ENCODE data around the gene NTSR1.

NTSR1 gene

GRCh38 chr20:62782893-62783278, 74.2 kb downstream of the NTSR1 start:
- no peak for DNase-seq (ENCODE audit: low read depth)
- no peak overlapping the region for H3K4me3 ChIP-seq (ENCODE audit: low read length)
- TF ChIP-seq, protein P1, sequence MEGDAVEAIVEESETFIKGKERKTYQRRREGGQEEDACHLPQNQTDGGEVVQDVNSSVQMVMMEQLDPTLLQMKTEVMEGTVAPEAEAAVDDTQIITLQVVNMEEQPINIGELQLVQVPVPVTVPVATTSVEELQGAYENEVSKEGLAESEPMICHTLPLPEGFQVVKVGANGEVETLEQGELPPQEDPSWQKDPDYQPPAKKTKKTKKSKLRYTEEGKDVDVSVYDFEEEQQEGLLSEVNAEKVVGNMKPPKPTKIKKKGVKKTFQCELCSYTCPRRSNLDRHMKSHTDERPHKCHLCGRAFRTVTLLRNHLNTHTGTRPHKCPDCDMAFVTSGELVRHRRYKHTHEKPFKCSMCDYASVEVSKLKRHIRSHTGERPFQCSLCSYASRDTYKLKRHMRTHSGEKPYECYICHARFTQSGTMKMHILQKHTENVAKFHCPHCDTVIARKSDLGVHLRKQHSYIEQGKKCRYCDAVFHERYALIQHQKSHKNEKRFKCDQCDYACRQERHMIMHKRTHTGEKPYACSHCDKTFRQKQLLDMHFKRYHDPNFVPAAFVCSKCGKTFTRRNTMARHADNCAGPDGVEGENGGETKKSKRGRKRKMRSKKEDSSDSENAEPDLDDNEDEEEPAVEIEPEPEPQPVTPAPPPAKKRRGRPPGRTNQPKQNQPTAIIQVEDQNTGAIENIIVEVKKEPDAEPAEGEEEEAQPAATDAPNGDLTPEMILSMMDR (IDR thresholded peaks at IDR 0.05; ENCODE audit: insufficient read depth, low read depth, low read length, missing control alignments), result no peak

GRCh38 chr20:62784497-62784896, 75.9 kb downstream of the NTSR1 start:
- H3K4me3 ChIP-seq (ENCODE audit: low read length), result no peak overlapping the region
- no peak for DNase-seq (ENCODE audit: low read depth)
- TF ChIP-seq, protein P1 (IDR thresholded peaks at IDR 0.05; ENCODE audit: insufficient read depth, low read depth, low read length, missing control alignments), result no peak

DNA sequence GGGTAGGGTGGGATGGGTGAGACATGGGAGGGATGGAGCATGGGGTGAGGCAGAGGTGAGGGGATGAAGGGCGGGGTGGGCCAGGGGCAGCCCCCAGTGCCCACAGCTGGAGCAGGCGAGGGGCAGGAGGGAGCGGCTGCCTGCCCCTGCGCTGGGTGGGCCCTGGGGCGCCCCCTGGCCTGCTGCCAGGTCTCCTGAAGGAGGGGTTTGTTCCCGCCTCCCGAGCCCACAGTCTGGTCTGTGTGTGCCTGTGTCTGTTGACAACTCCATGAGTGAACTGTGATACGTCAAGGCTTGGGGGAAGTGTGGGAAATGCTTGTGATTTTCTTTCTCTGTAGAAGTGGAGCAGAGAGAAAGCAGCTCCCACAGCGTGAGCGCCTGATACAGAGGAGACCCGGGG, 76.8 kb downstream of the NTSR1 start:
- no peak overlapping the region for H3K4me3 ChIP-seq (ENCODE audit: low read length)
- TF ChIP-seq, protein P1 (IDR thresholded peaks at IDR 0.05; ENCODE audit: insufficient read depth, low read depth, low read length, missing control alignments), result no peak
- DNase-seq (ENCODE audit: low read depth), result no peak

- DNase-seq (ENCODE audit: low read depth), result no peak
- H3K4me3 ChIP-seq (ENCODE audit: low read length), result no peak overlapping the region
- TF ChIP-seq, protein P1 (IDR thresholded peaks at IDR 0.05; ENCODE audit: insufficient read depth, low read depth, low read length, missing control alignments), result no peak
Observed at GRCh38 chr20:62786157-62786556, 77.5 kb downstream of the NTSR1 start.

- no peak for DNase-seq (ENCODE audit: low read depth)
- TF ChIP-seq, protein P1 (IDR thresholded peaks at IDR 0.05; ENCODE audit: insufficient read depth, low read depth, low read length, missing control alignments), result no peak
- no peak overlapping the region for H3K4me3 ChIP-seq (ENCODE audit: low read length)
Observed at GRCh38 chr20:62787321-62787720, 78.7 kb downstream of the NTSR1 start.

GRCh38 chr20:62787866-62788265, 79.2 kb downstream of the NTSR1 start:
- no peak overlapping the region for H3K4me3 ChIP-seq (ENCODE audit: low read length)
- DNase-seq (ENCODE audit: low read depth), result no peak
- TF ChIP-seq, protein P1 (IDR thresholded peaks at IDR 0.05; ENCODE audit: insufficient read depth, low read depth, low read length, missing control alignments), result no peak

DNA sequence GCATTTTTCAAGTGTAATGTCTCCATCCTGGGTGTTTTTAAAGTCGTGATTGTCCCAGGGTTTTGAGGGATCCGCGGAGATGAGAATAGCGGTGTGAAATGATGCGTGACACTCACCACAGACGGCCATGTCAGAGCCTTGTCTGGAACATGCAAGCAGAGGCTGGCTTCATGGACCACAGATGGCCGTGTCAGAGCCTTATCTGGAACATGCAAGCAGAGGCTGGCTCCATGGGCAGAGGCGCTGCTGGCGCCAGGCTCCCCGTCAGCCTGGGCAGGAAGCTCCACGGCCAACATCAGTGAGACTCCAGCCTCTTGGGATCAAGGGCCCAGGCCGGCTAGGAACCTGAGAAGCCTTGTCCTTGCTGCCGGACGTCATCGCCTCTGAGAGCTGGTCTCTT, 80.0 kb downstream of the NTSR1 start:
- TF ChIP-seq, protein P1 (IDR thresholded peaks at IDR 0.05; ENCODE audit: insufficient read depth, low read depth, low read length, missing control alignments), result no peak
- no peak for DNase-seq (ENCODE audit: low read depth)
- no peak overlapping the region for H3K4me3 ChIP-seq (ENCODE audit: low read length)
